IgD-negative memory B cell (primary cell): ENCODE results near the gene AFF4. TPM values are rescaled to one million over a fixed set of nuclear protein-coding genes. Genes with fewer than 3 reads are reported as not detected.

Source experiments
- H3K27ac Mint-ChIP-seq, 3 donors: one replicate each; pipeline ENCODE4 v1.8.0; 2020 to 2022; ENCODE audit warnings: mild to moderate bottlenecking in 3 of 3, mixed read lengths in 3 of 3, moderate library complexity in 1 of 3
- H3K27me3 Mint-ChIP-seq: one replicate; pipeline ENCODE4 v1.8.0; 2021; ENCODE audit warnings: mixed read lengths
- H3K36me3 Mint-ChIP-seq: one replicate; pipeline ENCODE4 v1.8.0; 2020; ENCODE audit warnings: mild to moderate bottlenecking, mixed read lengths
- H3K4me1 Mint-ChIP-seq, 3 donors: one replicate each; pipeline ENCODE4 v1.8.0; 2020 to 2022; ENCODE audit warnings: mixed read lengths in 3 of 3, mild to moderate bottlenecking in 1 of 3
- H3K4me3 Mint-ChIP-seq, 4 donors: one replicate each; pipeline ENCODE4 v1.8.0; 2020 to 2022; ENCODE audit warnings: mild to moderate bottlenecking in 4 of 4, mixed read lengths in 4 of 4, moderate library complexity in 3 of 4
- H3K9me3 Mint-ChIP-seq, 3 donors: one replicate each; pipeline ENCODE4 v1.8.0; 2020 to 2021; ENCODE audit warnings: mixed read lengths in 3 of 3, mild to moderate bottlenecking in 1 of 3
- polyA plus RNA-seq: library from polyadenylated mRNA; unstranded; fragments of 300-500 nt; fragmentation: Illumina TruSeq; gene quantifications from one replicate; pipeline ENCODE4 v1.2.3, GENCODE V29; 2021

The AFF4 gene
- polyA plus RNA-seq, 1 donor from 2014 or later, result 28.5 TPM

DNA sequence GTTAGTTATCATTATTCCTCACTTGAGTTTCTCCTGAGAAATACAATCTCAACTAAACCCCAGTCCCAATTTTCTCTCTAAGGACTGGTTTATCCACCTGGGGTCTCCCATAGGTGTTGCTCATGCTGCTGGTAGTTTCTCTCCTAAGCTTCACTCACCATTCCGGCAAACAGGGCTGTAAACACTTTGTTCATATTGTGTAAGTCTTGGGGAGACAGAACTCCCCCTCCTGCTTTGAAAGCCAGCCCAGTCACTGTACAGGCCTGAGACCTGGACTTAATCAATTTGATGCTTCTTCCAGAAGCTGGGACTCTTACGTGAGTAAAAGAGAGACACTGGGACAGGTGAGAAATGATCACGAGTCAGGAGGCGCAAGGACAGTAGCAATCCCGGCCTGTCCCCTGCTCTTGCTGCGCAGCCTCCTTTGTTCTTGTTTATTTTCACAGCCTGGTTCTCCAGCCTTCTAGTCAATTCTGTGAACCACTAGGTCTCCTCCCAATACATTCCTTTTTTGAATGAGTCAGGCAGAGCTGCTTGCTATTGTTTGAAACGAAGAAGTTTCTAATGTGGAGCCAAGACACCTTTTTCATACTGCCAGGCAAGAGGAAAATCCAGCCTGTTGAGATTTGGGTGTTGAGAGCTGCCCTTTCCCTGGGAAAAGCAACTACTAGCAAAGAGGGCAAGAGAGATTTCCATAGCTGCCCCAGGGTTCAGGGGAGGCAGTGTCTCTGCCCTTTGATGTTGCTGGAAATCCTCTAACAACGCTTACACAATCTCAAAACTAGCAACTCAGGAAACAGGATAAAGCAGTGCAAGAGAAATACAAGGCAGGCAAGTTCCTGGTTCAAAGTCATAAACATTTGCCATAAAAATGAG, 123.8 kb downstream of the AFF4 start:
- no peaks in the 10 kb centered on the region for H3K36me3 Mint-ChIP-seq
- H3K27ac Mint-ChIP-seq, result no peak overlapping the region
- H3K4me3 Mint-ChIP-seq, result no peak overlapping the region
- no peaks in the 10 kb centered on the region for H3K9me3 Mint-ChIP-seq
- no peaks in the 10 kb centered on the region for H3K4me1 Mint-ChIP-seq
- H3K27me3 Mint-ChIP-seq, result no peaks in the 10 kb centered on the region

DNA sequence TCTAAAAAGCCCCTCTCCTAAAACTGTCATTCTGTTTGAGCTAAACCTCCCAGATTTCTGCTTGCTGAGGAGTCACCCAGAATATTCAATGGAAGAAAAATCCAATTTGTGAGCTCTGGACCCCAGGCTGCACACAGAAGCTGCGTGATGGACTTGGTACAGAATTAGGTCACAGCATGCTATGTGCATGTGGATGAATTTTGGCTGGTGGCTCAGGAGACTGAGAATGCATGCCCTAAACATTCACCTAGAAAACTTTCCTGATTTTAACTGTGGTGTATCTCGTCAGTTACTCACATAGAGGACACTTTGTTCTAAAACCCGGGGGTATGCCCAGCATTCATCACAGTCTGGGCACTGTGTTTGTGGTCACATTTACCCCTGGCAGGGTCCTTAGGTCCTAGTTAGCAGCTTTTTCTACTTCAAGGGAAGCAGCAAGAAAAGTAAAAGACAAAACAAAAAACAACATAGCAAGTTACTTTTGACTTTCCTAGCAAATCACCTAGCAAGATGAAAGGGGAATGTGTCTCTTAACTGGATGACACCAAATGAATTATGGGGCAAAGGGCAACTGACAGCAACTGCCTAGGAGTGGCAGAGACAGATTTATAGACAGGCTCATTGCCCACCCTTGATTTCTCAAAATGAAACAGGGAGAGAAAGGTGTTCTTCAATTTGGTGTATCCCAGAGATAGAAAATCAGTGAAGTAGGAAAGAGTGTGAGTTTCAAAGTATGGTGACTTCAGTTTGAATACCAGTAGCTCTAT, 124.7 kb downstream of the AFF4 start:
- no peaks in the 10 kb centered on the region for H3K27me3 Mint-ChIP-seq
- no peaks in the 10 kb centered on the region for H3K9me3 Mint-ChIP-seq
- no peak overlapping the region for H3K27ac Mint-ChIP-seq
- H3K36me3 Mint-ChIP-seq, result no peaks in the 10 kb centered on the region
- H3K4me1 Mint-ChIP-seq, result no peaks in the 10 kb centered on the region
- no peak overlapping the region for H3K4me3 Mint-ChIP-seq

DNA sequence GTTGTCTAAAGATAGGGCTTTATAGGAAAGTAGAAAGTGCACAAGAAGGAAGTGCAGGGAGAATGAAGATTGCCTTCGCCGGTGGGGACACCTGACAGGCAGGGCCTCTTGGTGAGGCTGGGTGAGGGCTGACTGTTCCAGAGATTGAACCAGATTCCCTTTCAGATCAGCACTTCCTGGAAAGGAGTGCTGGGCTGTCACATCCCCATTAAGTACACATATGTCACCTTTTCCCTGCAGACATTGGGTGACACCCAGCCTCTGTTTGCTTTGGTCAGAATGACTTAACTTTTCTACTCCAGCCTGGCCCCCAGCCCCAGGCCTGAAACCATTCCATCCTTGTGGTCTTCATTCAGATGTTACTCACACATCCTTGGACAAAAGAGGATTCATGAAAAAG, 125.6 kb downstream of the AFF4 start:
- no peak overlapping the region for H3K4me3 Mint-ChIP-seq
- H3K27me3 Mint-ChIP-seq, result no peaks in the 10 kb centered on the region
- H3K9me3 Mint-ChIP-seq, result no peaks in the 10 kb centered on the region
- no peaks in the 10 kb centered on the region for H3K36me3 Mint-ChIP-seq
- no peak overlapping the region for H3K27ac Mint-ChIP-seq
- H3K4me1 Mint-ChIP-seq, result no peaks in the 10 kb centered on the region

DNA sequence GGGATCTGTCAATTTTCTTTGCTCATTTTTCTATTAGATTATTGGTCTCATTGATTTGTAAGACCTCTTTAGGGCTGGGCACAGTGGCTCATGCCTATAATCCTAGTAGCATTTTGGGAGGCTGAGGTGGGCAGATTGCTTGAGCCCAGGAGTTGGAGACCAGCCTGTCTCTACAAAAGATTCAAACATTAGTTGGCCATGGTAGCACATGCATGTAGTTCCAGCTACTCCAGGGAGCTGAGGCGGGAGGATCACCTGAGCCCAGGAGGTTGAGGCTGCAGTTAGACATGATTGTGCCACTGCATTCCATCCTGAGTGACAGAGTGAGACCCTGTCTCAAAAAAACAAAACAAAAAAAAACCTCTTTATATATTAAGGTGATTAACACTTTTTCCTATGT, 126.6 kb downstream of the AFF4 start:
- Mint-ChIP-seq H3K9me3 (no peaks in the 10 kb centered on the region), H3K4me3 (peak overlapping the region in 1 of 4 donors; percentile 58), H3K36me3 (no peaks in the 10 kb centered on the region), H3K4me1 (peaks cover 0 to 1% (median 0%) of the 10 kb centered on the region in 3 donors), H3K27me3 (no peaks in the 10 kb centered on the region), H3K27ac (no peak overlapping the region)

DNA sequence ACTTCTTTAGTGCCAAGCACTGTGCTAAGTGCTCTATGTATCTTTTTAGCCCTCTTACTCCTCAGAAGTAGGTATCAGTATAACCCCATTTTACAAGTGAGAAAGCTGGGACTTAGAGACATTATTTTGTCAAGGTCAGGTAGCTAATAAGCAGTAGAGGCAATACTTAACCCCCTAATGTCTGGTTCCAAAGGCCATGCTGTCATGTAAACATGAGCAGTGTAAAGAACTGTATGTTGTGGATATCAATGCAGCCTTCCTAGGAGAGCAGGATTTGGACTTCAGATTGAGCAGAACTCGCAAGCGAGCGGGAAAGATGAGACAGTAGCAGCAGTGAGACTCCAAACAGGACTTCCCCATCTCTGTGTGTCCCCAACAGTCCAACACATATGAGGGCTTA, 129.4 kb downstream of the AFF4 start:
- H3K27me3 Mint-ChIP-seq, result peaks cover 6% of the 10 kb centered on the region
- H3K4me3 Mint-ChIP-seq, result no peak overlapping the region
- H3K9me3 Mint-ChIP-seq, result no peaks in the 10 kb centered on the region
- no peaks in the 10 kb centered on the region for H3K36me3 Mint-ChIP-seq
- peaks cover 5 to 6% (median 5%) of the 10 kb centered on the region in 3 donors for H3K4me1 Mint-ChIP-seq
- H3K27ac Mint-ChIP-seq, result no peak overlapping the region

DNA sequence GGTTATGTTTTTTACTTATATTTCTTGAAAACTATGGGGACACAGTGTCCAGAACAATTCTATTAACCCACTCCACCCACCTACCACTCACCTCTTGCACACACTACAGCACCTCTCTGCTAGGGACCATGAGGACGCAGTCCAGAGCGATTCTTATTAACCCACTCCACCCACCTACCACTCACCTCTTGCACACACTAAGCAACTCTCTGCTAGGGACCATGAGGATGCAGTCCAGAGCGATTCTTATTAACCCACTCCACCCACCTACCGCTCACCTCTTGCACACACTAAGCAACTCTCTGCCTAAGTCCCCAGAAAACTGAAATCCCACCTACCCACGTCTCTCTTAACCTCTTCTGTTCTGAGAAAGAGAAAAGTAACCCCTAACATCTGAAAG, 130.8 kb downstream of the AFF4 start:
- peaks cover 10% of the 10 kb centered on the region for H3K27me3 Mint-ChIP-seq
- no peaks in the 10 kb centered on the region for H3K36me3 Mint-ChIP-seq
- no peaks in the 10 kb centered on the region for H3K9me3 Mint-ChIP-seq
- peak overlapping the region in 1 of 3 donors; percentile 60 for H3K27ac Mint-ChIP-seq
- peak overlapping the region; percentile 49 to 82 (median 55) for H3K4me3 Mint-ChIP-seq
- H3K4me1 Mint-ChIP-seq, result peaks cover 5 to 6% (median 5%) of the 10 kb centered on the region in 3 donors

DNA sequence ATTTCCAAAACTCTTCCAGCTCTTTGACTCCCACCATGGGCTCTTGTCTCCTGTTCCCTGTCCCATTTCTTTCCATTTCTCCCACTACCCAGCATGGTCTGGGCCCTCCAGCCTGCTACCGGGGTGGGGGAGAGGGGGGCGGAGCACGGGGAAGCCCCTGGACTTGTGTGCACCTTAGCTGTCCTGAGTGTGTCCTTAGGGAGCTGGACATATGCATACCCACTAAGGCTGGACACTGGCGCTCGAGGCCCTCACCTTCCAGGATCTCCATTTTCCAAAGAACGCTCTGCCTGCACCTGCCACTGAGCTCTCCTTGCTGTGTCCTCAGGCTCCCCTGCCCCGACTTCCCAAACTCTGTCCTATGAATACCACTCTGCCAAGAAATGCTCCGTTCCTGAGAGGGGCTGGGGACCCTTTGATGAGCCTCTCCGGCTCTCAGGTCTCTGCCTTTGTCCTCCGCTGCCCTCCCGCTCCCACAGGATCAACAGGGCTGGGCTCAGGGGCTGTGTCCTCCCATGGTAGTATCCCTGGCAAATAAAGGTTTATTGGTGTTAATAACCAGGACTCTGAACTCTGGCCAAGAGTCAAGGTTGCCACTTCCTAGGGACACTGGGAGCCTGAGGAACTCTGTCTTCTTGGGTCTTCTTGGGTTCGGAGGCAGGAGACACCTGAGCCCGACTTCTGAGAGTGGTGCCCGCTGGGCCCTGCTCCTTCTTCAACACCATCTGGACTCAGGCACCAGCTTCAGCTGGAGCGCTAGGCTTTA, 132.2 kb downstream of the AFF4 start:
- Mint-ChIP-seq H3K4me3 (peak overlapping the region; percentile 76 to 93 (median 87)), H3K9me3 (no peaks in the 10 kb centered on the region), H3K4me1 (peaks cover 5 to 6% (median 5%) of the 10 kb centered on the region in 3 donors), H3K27ac (peak overlapping the region in 2 of 3 donors; percentile 54 to 69), H3K36me3 (no peaks in the 10 kb centered on the region), H3K27me3 (peaks cover 22% of the 10 kb centered on the region)

DNA sequence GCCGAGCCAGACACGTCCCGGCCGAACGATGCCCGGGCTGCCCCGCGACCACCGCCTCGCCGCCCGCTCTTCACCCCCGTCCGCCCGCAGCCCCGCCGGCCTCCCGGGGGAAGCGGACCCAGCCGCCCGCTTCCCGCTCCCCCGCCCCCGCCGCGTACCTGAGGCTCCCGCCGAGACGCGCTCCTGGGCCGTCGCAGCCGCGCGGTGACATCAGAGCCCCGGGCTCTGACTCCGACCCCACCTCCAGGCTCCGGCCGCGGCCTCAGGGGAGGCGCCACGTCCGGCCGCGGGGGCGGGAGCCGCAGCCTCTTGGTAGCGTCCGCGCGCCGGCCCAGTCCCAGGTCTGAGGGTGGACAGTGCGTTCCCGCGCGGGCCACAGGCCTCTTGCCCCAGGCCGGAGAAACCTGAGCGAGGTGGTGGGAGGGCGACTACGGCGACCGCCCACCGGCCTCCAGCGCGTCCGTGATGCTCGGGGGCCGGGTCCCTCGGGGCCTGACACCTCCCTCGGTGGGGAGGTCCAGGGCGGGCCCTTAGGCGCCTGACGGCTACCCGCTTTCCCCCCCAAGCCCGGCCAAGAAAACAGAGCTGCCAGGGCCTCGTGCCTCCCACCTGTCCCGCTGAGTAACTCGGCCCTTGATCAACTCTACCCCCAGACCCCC, 132.9 kb downstream of the AFF4 start, which contains the start of gene SHROOM1:
Gene SHROOM1, minus strand, starts transcription at position 212 of the 659 bp plus-strand sequence. CDS start 4,507 bp downstream, outside the sequence.
- H3K27ac Mint-ChIP-seq, result peak within 1 kb of the TSS; percentile 69 to 93 (median 82)
- no peaks in the 10 kb centered on the region for H3K36me3 Mint-ChIP-seq
- peaks cover 5 to 6% (median 5%) of the 10 kb centered on the region in 3 donors for H3K4me1 Mint-ChIP-seq
- no peaks in the 10 kb centered on the region for H3K9me3 Mint-ChIP-seq
- H3K4me3 Mint-ChIP-seq, result peak within 1 kb of the TSS; percentile 88 to 95 (median 93)
- H3K27me3 Mint-ChIP-seq, result peaks cover 25% of the 10 kb centered on the region

DNA sequence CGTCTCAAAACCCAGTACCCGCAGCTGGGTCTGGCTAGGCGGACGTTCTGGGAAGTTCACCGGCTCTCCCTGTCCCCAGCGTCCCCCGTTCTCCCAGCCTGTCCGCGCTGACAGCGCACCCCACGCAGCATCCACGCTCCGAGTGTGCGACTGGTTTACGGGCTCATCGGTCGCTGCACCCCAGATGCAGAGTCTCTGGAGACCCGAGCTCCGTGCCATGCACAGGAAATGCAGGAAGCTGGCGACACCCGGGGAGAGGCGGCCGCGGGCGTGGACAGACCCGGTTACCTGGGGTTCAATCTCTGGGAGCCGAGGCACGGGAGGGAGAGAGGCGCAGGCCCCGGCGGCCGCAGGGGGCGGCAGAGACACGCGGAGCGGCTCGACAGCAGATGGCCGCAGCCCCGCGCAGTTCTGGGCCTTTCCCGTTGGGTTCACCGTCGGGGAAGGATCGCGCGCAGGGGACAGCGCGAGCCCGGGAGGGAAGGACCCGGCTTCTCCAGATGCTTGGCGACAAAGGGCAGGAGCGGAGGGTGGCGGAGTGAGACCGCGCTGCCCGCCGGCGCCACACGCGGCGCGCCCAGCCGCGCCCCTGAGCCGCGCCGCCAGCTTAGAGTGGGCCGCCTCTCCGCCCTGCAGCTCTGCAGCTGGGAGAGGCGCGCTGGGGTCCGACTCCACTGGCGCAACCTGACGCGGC, 133.5 kb downstream of the AFF4 start:
- peak overlapping the region; percentile 88 to 95 (median 93) for H3K4me3 Mint-ChIP-seq
- H3K27me3 Mint-ChIP-seq, result peaks cover 25% of the 10 kb centered on the region
- no peaks in the 10 kb centered on the region for H3K9me3 Mint-ChIP-seq
- peaks cover 5 to 6% (median 5%) of the 10 kb centered on the region in 3 donors for H3K4me1 Mint-ChIP-seq
- H3K36me3 Mint-ChIP-seq, result no peaks in the 10 kb centered on the region
- H3K27ac Mint-ChIP-seq, result peak overlapping the region; percentile 62 to 93 (median 82)

DNA sequence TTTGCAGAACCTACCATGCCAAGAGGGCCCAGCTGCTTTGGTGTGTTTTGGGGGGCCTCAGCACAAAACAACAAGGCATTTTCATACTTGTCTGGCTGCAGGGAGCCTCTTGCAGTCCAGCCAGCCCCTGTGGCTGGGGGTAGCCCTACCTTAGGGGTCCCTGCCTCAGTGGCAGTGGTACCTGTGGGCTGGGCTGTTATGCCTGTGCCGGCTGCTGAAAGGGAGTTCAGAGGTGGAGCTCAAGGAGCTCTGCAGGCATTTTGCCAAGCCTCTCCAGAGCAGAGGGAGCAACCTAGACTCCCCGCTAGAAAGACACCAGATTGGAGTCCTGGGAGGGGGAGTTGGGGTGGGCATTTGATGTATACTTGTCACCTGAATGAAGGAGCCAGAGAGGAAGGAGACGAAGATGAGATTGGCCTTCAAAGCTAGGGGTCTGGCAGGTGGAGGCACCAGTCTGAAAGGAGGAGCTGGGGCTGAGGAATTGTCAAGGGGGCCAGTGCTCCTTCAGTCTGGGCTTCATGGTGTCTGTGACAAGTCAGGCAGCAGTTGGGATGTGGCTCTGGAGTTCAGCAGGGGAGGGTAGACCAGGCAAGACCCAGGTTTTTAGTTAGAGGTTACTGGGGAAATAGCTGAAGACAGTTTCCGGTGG, 134.5 kb downstream of the AFF4 start:
- Mint-ChIP-seq H3K4me1 (peaks cover 5 to 6% (median 5%) of the 10 kb centered on the region in 3 donors), H3K27ac (peak overlapping the region in 2 of 3 donors; percentile 29 to 71), H3K4me3 (peak overlapping the region; percentile 66 to 88 (median 72)), H3K9me3 (no peaks in the 10 kb centered on the region), H3K27me3 (peaks cover 28% of the 10 kb centered on the region), H3K36me3 (no peaks in the 10 kb centered on the region)

DNA sequence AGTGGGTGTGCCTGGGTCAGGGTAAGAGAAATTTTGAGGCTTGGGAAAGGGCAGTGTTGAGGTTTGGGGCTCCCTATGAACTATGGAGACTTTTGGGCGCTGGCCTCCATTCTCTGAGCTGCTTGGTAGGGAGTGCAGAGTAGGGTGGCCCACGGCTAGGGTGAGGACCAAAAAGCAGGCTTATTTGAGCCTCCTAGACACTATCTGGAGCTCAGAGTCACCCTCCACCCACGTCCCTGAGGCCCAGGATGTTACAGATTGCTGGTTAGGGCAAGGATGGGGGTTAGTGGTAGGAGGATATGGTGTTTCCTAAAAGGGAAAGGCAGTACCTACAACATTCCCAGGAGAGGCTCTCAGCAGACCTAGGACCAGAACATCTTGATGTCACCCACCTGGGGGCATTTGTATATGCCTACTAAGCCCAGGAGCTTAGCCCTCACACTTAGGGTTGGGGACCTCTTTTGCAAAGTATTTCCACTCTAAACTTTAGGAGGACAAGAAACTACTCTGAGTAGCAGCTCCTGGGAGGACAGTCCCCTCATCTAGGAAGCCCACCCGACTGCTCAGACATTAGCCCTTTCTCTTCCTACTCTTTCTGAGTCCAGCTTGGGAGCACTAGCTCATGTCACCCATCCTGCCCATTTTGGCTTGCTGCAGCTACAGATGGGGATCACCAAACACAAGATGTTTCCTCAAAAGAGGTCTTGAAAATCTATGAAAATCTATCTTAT, 135.3 kb downstream of the AFF4 start:
- Mint-ChIP-seq H3K4me1 (peaks cover 5 to 6% (median 5%) of the 10 kb centered on the region in 3 donors), H3K9me3 (no peaks in the 10 kb centered on the region), H3K4me3 (peak overlapping the region in 2 of 4 donors; percentile 52 to 88), H3K27ac (no peak overlapping the region), H3K27me3 (peaks cover 30% of the 10 kb centered on the region), H3K36me3 (no peaks in the 10 kb centered on the region)

DNA sequence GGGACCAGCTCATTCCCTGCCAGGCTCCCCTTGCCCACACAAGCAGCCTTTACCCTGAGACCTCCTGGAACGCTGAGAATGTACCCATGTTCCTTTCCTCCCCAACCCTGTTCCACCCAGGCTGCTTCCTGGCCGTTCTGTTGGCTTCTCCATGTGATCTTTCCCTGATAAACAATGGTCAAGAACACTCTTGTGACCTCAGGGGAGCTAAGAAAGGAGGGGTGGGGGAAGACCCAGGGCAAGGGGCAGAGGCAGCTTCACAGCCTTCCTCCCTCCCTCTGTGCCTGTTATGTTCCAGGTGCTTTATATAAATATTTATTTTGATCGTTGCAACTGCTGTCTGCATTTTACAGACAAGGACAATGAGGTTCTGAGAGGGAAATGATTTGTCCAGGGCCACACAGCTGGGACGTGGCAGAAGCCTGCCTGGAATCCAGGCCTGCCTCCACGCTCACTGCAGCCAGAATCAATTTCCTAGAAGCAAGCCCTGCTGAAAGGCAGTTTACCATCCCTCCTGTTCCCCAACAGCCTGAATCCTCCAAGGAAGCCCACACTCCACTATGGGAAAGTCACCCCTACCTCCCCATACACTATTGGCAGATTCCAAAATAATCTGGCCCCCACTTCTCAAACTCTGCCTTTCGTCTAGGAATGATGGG, 136.9 kb downstream of the AFF4 start:
- Mint-ChIP-seq H3K27ac (peak overlapping the region in 1 of 3 donors; percentile 53), H3K27me3 (peaks cover 34% of the 10 kb centered on the region), H3K4me1 (peaks cover 4 to 6% (median 5%) of the 10 kb centered on the region in 3 donors), H3K4me3 (peak overlapping the region in 3 of 4 donors; percentile 1 to 88 (median 74)), H3K36me3 (no peaks in the 10 kb centered on the region), H3K9me3 (no peaks in the 10 kb centered on the region)
